ENCODE data around the gene FHIT. TPM values are rescaled to one million over a fixed set of nuclear protein-coding genes. Genes with fewer than 3 reads are reported as not detected.

Gene FHIT
- total and polyA plus RNA-seq, 2 of the 4 experiments (the other 2 are of a cell fraction): 0.07 TPM; not detected in 1

DNA sequence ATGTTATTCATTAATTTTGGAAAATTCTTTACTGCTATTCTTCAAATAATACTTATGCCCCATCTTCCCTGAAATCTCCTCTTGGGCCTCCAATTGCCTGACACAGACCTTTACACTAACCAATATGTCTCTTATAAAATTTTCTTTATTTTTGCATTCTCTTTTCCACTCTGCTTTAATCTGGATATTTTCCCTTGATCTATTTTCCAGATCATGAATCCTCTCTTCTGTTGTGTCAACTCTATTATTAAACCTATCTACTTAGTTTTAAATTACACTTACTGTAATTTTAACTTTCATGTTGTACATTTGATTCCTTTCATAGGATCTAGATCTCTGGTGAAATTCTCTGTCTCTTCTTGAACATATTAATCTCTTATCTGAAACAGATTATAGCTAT, 278.7 kb downstream of the FHIT start:
- POLR2A ChIA-PET (ENCODE audit: unreplicated experiment): no interaction called here
- Histone ChIP-seq H3K4me1 (ENCODE audit: control insufficient read depth, insufficient read depth, low read length) (no peaks in the 10 kb centered on the region), H3K4me3 (ENCODE audit: insufficient read depth, low read depth, low read length) (no peak overlapping the region), H3K56ac (ENCODE audit: extremely low read depth, insufficient read depth, low read length) (no peak overlapping the region), H3K4ac (ENCODE audit: low read depth, low read length) (no peak overlapping the region), H4K5ac (ENCODE audit: low read depth, low read length) (no peak overlapping the region), H2AK5ac (ENCODE audit: low read depth, low read length) (no peak overlapping the region), H3K14ac (replicated peaks; ENCODE audit: low read depth, low read length) (no peak overlapping the region), H3K36me3 (ENCODE audit: control insufficient read depth, insufficient read depth, low read length) (no peaks in the 10 kb centered on the region), H3K4me2 (ENCODE audit: low read depth, low read length) (no peak overlapping the region), H4K20me1 (ENCODE audit: insufficient read depth, low read length) (no peaks in the 10 kb centered on the region), H3K9ac (ENCODE audit: low read depth, low read length) (no peak overlapping the region), H2BK20ac (ENCODE audit: low read depth, low read length) (no peak overlapping the region), H3K18ac (ENCODE audit: low read depth, low read length) (no peak overlapping the region), H2BK15ac (ENCODE audit: low read depth, low read length) (no peak overlapping the region), H2AFZ (replicated peaks; ENCODE audit: low read length, poor library complexity) (no peak overlapping the region), H2AK9ac (replicated peaks; ENCODE audit: low read depth, low read length, poor library complexity) (no peak overlapping the region), H3K27ac (ENCODE audit: insufficient read depth, low read length) (no peak overlapping the region), H3K23ac (ENCODE audit: low read depth, low read length) (no peak overlapping the region), H3K79me1 (ENCODE audit: low read depth in 1 of 2, low read length in 2 of 2) (no peaks in the 10 kb centered on the region), H3K27me3 (ENCODE audit: control insufficient read depth, insufficient read depth, low read length) (no peaks in the 10 kb centered on the region), H2BK120ac (ENCODE audit: low read depth, low read length) (no peak overlapping the region), H4K8ac (ENCODE audit: low read depth in 2 of 2, low read length in 2 of 2) (no peak overlapping the region), H2BK5ac (ENCODE audit: low read depth, low read length, poor library complexity, severe bottlenecking) (no peak overlapping the region), H3K9me3 (ENCODE audit: control insufficient read depth, insufficient read depth, low read length) (0 out of 2 replicates have a peak, but pooled peaks cover 2% of the 10 kb centered on the region), H3K9me1 (ENCODE audit: insufficient read depth, low read length) (no peaks in the 10 kb centered on the region), H4K91ac (ENCODE audit: insufficient read depth, low read depth, low read length) (no peak overlapping the region)
- dilution Hi-C loops (cut with HindIII; ENCODE audit: low sequenced_read_pairs, unreplicated experiment): no loop called here
- in situ Hi-C loops (cut with MboI; ENCODE audit: low sequenced_read_pairs): no loop called here
- ATAC-seq (ENCODE audit: low read depth): no peak
- intact Hi-C loops (cut with micrococcal nuclease): no loop called here
- CTCF ChIA-PET: no interaction called here
- no peak for DNase-seq
- TF ChIP-seq MAZ (IDR thresholded peaks at IDR 0.05; ENCODE audit: borderline replicate concordance, low read depth, low read length) (no peak), MAFK (IDR thresholded peaks at IDR 0.05; ENCODE audit: low read depth, low read length) (no peak), CEBPB (IDR thresholded peaks at IDR 0.05; ENCODE audit: low read depth, low read length) (no peak), SMC3 (IDR thresholded peaks at IDR 0.05; ENCODE audit: low read depth, low read length) (no peak), BHLHE40 (IDR thresholded peaks at IDR 0.05; ENCODE audit: low read depth, low read length) (no peak), CHD1 (IDR thresholded peaks at IDR 0.05; ENCODE audit: low read depth, low read length) (no peak), RCOR1 (IDR thresholded peaks at IDR 0.05; ENCODE audit: insufficient replicate concordance, low read length) (no peak), POLR2A (IDR thresholded peaks at IDR 0.05; ENCODE audit: low read depth, low read length) (no peak), RAD21 (IDR thresholded peaks at IDR 0.05; ENCODE audit: low read length) (no peak), NFE2L2 (IDR thresholded peaks at IDR 0.05; ENCODE audit: low read depth, low read length) (no peak), FOS (IDR thresholded peaks at IDR 0.05; ENCODE audit: low read depth, low read length) (no peak)
- TF ChIP-seq, protein P1, sequence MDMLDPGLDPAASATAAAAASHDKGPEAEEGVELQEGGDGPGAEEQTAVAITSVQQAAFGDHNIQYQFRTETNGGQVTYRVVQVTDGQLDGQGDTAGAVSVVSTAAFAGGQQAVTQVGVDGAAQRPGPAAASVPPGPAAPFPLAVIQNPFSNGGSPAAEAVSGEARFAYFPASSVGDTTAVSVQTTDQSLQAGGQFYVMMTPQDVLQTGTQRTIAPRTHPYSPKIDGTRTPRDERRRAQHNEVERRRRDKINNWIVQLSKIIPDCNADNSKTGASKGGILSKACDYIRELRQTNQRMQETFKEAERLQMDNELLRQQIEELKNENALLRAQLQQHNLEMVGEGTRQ (IDR thresholded peaks at IDR 0.05; ENCODE audit: low read depth, low read length): no peak
- TF ChIP-seq, protein P2, sequence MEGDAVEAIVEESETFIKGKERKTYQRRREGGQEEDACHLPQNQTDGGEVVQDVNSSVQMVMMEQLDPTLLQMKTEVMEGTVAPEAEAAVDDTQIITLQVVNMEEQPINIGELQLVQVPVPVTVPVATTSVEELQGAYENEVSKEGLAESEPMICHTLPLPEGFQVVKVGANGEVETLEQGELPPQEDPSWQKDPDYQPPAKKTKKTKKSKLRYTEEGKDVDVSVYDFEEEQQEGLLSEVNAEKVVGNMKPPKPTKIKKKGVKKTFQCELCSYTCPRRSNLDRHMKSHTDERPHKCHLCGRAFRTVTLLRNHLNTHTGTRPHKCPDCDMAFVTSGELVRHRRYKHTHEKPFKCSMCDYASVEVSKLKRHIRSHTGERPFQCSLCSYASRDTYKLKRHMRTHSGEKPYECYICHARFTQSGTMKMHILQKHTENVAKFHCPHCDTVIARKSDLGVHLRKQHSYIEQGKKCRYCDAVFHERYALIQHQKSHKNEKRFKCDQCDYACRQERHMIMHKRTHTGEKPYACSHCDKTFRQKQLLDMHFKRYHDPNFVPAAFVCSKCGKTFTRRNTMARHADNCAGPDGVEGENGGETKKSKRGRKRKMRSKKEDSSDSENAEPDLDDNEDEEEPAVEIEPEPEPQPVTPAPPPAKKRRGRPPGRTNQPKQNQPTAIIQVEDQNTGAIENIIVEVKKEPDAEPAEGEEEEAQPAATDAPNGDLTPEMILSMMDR (conservative IDR thresholded peaks at IDR 0.05; ENCODE audit: low read depth, low read length): no peak
- TF ChIP-seq, protein P3, sequence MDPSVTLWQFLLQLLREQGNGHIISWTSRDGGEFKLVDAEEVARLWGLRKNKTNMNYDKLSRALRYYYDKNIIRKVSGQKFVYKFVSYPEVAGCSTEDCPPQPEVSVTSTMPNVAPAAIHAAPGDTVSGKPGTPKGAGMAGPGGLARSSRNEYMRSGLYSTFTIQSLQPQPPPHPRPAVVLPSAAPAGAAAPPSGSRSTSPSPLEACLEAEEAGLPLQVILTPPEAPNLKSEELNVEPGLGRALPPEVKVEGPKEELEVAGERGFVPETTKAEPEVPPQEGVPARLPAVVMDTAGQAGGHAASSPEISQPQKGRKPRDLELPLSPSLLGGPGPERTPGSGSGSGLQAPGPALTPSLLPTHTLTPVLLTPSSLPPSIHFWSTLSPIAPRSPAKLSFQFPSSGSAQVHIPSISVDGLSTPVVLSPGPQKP (IDR thresholded peaks at IDR 0.05; ENCODE audit: borderline replicate concordance, low read depth, low read length): no peak
- no TSS peak for BruUV-seq (replicated peaks)
